GM21723 (cell line): ENCODE measurements around the gene EIF2S2.

Experiments used
- ATAC-seq: cut with Tn5 transposase; IDR thresholded peaks from one replicate; pipeline ENCODE4 v1.9.1; 2021; ENCODE audit warnings: mild to moderate bottlenecking, moderate library complexity; ENCODE audit not compliant: unreplicated experiment

EIF2S2 gene

GRCh38 chr20:34089655-34090345, 22.2 kb downstream of the EIF2S2 start:
- no peak for ATAC-seq

- no peak for ATAC-seq
Measured at GRCh38 chr20:34089175-34089479, 22.9 kb downstream of the EIF2S2 start.

GRCh38 chr20:34088305-34089174, 23.5 kb downstream of the EIF2S2 start:
- ATAC-seq = no peak

- no peak for ATAC-seq
Measured at GRCh38 chr20:34085544-34086040, 26.5 kb downstream of the EIF2S2 start.

- no peak for ATAC-seq
Measured at GRCh38 chr20:34084227-34084923, 27.7 kb downstream of the EIF2S2 start.

- no peak for ATAC-seq
Measured at GRCh38 chr20:34083781-34084180, 28.3 kb downstream of the EIF2S2 start.

GRCh38 chr20:34083137-34083536, 28.9 kb downstream of the EIF2S2 start:
- ATAC-seq = no peak

GRCh38 chr20:34082232-34082887, 29.7 kb downstream of the EIF2S2 start:
- no peak for ATAC-seq

- no peak for ATAC-seq
Measured at GRCh38 chr20:34079818-34080217, 32.2 kb downstream of the EIF2S2 start.

- no peak for ATAC-seq
Measured at GRCh38 chr20:34078540-34078939, 33.5 kb downstream of the EIF2S2 start.

GRCh38 chr20:34076952-34077351, 35.1 kb downstream of the EIF2S2 start:
- ATAC-seq = no peak

- no peak for ATAC-seq
Measured at GRCh38 chr20:34075647-34076046, 36.4 kb downstream of the EIF2S2 start.

GRCh38 chr20:34074101-34074760, 37.8 kb downstream of the EIF2S2 start:
- no peak for ATAC-seq

GRCh38 chr20:34072778-34073177, 39.3 kb downstream of the EIF2S2 start:
- no peak for ATAC-seq

GRCh38 chr20:34072076-34072475, 40.0 kb downstream of the EIF2S2 start:
- no peak for ATAC-seq

- no peak for ATAC-seq
Measured at GRCh38 chr20:34070859-34071258, 41.2 kb downstream of the EIF2S2 start.

- ATAC-seq = no peak
Measured at GRCh38 chr20:34070079-34070439, 42.0 kb downstream of the EIF2S2 start.

GRCh38 chr20:34069341-34070078, 42.5 kb downstream of the EIF2S2 start:
- ATAC-seq = peak; percentile 62

- no peak for ATAC-seq
Measured at GRCh38 chr20:34068001-34068400, 44.0 kb downstream of the EIF2S2 start.
